Femur (tissue), 1 donor: ENCODE measurements around the gene CFAP97D2.
"Not testable (repeated sequence)": the region's sequence is repeated elsewhere in the genome, so short reads cannot be mapped to it uniquely, and the experiment has no call there.

ENCODE experiments used
- DNase-seq: peaks from one replicate; pipeline ENCODE4 v3.0.0-alpha.2; 2017

CFAP97D2 gene

DNA sequence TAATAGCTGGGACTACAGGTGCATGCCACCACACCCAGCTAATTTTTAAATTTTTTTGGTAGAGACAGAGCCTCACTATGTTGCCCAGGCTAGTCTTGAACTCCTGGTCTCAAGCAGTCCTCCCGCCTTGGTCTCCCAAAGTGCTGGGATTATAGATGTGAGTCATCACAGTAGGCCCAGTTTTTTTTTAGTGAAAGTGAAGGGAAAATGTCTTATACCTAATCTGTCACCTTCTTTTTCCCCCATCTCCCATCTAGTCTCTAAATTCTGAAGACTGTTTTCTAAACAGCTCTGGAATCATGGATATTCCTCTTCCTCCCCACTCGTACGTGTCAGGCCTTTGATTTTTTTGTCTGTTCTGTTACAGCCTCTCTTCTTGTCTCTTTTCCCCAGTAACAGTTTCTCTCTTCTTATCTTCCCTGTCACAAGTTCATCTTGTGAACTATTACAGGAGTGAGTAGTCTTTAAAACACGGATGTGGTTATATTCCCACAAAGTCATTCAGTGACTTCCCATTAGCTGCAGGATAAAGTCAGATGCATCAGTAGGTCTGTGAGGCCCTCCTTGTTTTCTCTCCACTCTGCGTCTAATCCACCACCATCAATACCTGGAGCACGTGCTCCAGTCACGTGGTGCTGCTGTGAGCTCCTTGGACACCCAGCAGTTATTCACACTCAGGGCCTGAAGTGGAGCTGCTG is 58.5 kb downstream of the CFAP97D2 start:
- DNase-seq, result no peak

- no peak for DNase-seq
Measured at GRCh38 chr13:114241918-114242317, 62.9 kb downstream of the CFAP97D2 start.

DNA sequence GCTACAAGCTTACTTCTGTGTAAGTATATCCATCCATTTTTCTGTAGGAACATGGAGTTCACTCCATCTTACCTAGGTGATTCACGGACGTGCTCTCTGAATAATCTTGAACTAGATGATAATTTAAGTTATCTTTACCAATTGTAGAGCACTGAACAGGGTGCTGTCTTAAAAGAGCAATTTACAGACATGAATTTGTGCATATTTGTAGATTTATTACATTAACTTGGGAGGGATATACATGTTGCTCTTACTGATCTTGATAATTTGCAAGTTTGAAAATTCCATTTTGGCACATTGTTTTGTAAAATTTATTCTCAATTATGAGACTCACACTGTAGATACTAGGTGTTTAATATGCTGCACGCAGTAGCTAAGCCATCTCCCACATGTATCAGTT is 64.9 kb downstream of the CFAP97D2 start:
- no peak for DNase-seq

DNA sequence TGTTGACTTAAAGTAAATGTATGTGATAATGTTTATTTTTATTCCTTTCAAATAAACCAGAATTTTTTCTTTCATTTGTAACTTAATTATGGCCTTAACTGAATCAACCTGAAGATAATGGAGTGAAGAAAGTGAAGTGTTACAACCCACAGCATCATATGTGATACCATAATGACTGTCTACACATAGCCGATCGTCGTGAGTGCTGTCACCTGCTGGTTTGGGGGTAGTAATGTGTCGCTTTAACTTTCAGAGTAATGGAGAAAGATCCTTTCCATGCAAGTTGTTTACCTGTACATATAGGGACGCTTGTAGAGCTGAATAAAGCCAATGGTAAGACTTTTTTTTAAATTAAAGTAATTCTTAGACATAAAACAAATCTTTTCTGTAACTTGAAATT is 65.6 kb downstream of the CFAP97D2 start:
- DNase-seq, result no peak

DNA sequence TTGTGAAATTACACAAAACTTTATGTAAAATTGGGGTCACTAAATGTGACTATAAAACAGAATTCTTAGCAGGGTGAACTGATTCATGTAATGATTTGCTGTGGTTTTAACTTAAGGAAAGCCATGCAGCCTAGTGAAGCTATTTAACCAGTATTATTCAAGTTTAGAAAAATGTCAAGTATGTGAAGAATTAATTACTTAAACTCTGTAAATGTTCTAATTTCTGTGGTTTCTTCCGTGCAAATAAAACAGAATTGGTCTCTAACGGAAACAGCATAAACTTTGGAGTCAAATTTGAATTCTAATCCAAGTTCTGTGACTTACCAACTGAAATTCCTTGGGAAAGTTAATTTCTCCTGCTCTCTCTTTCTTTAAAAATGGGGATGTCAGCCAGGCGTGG is 69.0 kb downstream of the CFAP97D2 start:
- DNase-seq, result no peak

- no peak for DNase-seq
Measured at GRCh38 chr13:114249077-114249476, 70.0 kb downstream of the CFAP97D2 start.

- DNase-seq, result not testable (repeated sequence)
Measured at GRCh38 chr13:114251639-114252440, 72.8 kb downstream of the CFAP97D2 start.

GRCh38 chr13:114256547-114256946 is 77.5 kb downstream of the CFAP97D2 start:
- no peak for DNase-seq

DNA sequence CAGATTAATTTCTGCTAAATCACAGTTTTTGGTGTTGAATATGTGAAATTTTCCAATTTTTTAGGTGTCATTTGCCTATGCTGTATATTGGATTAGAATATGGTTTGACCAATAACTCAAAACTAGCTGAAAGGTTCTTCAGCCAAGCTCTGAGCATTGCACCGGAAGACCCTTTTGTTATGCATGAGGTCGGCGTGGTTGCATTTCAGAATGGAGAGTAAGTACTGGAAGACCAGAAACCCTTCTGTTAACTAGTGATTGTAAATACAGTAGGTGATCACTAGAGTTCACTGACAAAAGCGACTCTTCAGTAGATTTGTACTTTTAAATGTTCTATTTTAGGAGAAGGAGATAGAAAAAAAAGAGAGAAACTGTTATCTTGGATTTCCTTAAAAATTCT is 78.0 kb downstream of the CFAP97D2 start:
- no peak for DNase-seq

GRCh38 chr13:114258589-114258988 is 79.5 kb downstream of the CFAP97D2 start:
- DNase-seq, result no peak

- no peak for DNase-seq
Measured at GRCh38 chr13:114259374-114259773, 80.3 kb downstream of the CFAP97D2 start.

GRCh38 chr13:114259974-114260373 is 80.9 kb downstream of the CFAP97D2 start:
- no peak for DNase-seq

DNA sequence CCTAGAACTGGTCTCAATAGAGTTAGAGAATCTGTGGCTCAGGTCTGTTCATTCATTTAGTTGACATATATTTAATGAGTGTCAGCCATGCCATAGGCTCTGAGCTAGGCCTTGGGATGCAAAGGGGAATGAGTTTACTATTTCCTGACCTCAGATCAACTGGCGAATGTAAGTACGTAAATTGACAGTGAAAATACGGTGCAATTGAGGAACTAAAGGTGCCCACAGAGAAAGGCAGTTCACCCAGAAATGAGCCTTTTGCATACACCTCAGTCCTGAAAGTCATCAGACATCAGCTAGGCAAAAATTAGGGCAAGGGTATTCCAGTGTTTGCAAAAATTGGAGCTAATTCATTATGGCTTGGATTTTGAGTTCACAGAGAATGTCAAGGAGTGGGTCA is 81.8 kb downstream of the CFAP97D2 start:
- no peak for DNase-seq

- no peak for DNase-seq
Measured at GRCh38 chr13:114261328-114261965, 82.4 kb downstream of the CFAP97D2 start.

DNA sequence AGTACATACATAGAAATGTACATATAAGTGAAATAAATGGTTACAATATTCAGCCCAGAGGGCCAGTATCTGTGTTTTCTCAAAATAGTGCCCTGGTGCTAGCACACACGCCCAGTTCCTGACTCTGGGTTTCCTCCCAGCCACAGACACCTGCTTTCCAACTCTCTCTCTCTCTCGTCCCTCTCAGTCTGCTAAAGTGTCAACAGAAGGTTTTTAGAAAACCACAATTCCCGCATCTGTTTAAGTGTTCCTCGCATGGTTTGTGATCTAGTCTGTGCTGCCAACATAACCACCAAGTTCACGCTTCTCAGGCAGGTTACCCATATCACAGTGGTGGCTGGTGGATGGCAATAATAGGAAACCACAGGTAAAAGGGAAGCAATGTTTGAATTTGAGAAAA is 84.5 kb downstream of the CFAP97D2 start:
- no peak for DNase-seq

DNA sequence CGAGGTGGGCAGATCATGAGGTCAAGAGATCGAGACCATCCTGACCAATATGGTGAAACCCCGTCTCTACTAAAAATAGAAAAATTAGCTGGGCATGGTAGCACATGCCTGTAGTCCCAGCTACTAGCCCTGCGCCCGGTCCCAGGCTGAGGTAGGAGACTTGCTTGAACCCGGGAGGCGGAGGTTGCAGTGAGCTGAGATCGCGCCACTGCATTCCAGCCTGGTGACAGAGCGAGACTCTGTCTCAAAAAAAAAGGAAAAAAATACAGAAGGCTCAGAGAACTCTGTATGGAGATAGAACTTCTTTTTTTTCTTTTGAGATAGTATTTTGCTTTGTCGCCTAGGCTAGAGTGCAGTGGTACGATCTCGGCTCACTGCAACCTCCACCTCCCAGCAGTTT is 85.3 kb downstream of the CFAP97D2 start:
- not testable (repeated sequence) for DNase-seq

- DNase-seq, result no peak
Measured at GRCh38 chr13:114264886-114265611, 86.0 kb downstream of the CFAP97D2 start.

- no peak for DNase-seq
Measured at GRCh38 chr13:114266241-114266640, 87.2 kb downstream of the CFAP97D2 start.

GRCh38 chr13:114268344-114269280 is 89.6 kb downstream of the CFAP97D2 start:
- DNase-seq, result no peak

GRCh38 chr13:114269281-114269770 is 90.3 kb downstream of the CFAP97D2 start:
- DNase-seq, result no peak
